Measurements from ENCODE around the gene TACR1. TPM values are rescaled to one million over a fixed set of nuclear protein-coding genes. Genes with fewer than 3 reads are reported as not detected.

The TACR1 gene
- total RNA-seq, 1 donor: not detected

DNA sequence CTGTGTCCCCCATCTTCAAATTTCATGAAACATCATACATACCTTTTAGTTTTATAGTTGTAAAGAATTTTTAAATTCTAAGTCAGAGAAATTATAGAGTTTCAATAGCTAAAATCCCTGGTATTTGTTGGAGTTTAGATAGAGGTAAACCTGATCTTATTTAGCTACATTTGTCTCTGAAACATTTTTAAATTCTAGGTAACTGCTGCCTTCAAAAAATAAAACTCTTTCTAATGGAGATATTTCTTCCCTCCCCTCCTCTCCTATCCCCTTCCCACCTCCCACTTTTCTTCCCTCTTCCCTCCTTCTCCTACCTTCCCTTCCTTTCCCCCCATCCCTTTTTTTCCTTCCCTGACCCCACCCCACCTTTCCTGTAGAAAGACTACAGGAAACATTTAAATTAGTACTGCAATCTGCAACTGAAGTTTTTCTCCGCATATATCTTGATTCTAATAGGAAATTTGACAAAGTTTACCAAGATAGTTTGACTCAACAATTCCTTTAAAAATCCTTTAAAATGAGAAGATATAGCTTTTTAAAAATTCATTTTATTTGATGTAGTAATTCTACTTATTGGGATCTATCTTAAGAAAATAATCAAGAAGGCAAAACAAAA is 4.1 kb downstream of the TACR1 start:
- TF ChIP-seq, protein P1, sequence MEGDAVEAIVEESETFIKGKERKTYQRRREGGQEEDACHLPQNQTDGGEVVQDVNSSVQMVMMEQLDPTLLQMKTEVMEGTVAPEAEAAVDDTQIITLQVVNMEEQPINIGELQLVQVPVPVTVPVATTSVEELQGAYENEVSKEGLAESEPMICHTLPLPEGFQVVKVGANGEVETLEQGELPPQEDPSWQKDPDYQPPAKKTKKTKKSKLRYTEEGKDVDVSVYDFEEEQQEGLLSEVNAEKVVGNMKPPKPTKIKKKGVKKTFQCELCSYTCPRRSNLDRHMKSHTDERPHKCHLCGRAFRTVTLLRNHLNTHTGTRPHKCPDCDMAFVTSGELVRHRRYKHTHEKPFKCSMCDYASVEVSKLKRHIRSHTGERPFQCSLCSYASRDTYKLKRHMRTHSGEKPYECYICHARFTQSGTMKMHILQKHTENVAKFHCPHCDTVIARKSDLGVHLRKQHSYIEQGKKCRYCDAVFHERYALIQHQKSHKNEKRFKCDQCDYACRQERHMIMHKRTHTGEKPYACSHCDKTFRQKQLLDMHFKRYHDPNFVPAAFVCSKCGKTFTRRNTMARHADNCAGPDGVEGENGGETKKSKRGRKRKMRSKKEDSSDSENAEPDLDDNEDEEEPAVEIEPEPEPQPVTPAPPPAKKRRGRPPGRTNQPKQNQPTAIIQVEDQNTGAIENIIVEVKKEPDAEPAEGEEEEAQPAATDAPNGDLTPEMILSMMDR (IDR thresholded peaks at IDR 0.05; ENCODE audit: insufficient read depth, low read depth, low read length): no peak
- H3K4me3 ChIP-seq (ENCODE audit: low read depth, low read length): no peak overlapping the region
- DNase-seq (ENCODE audit: low read depth): no peak

DNA sequence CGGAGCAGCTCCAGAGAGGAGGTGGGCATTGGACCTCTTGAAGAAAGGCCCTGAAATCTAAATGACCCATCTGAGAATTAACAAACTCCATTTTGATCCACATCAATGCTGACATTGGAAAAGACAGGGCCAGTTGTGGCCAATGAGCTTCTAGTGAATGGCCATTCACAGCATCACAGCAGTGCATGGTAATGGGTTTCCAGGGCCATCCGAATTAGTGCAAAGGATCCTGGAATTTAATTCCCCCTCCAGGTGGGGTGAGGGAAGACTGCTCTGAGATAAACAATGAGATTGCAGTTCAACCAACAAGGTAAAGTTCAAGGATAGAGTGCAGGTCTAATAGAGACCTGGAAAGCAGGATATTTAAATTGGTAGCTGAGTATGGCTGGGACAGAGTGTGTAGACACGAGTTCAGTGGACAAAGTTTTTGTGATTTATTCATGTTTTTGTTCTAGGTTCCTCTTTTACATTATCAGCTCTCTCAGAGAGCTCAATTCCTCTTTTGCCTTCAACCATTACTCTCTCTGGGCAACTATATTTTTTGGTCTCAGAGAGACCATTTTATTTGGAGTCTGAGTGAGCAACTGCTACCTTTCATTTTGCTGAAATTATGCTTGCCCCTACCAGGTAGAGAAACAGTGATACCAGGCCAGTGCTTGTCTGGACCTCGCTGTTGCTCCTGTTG is 5.0 kb downstream of the TACR1 start:
- TF ChIP-seq, protein P1 (IDR thresholded peaks at IDR 0.05; ENCODE audit: insufficient read depth, low read depth, low read length): no peak
- H3K4me3 ChIP-seq (ENCODE audit: low read depth, low read length): no peak overlapping the region
- no peak for DNase-seq (ENCODE audit: low read depth)

DNA sequence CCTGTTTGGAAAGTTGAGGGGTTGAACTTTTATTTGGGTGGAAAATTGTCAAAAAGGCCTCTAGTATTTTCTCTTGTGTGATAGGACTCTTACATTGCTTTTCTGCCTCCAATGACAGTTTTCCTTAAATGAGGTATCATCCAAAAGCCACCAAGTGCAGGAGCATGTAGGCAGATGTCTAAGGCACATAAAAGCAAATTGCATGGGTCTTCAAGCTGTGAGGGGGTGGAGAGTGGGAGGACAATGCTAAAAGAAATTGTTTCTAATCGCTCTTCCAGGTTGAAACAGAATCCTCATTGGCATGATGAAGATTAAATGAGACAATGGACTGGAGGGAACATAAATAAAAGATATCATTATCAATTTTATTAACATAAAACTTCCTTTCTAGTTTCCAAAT is 6.8 kb downstream of the TACR1 start:
- H3K4me3 ChIP-seq (ENCODE audit: low read depth, low read length): no peak overlapping the region
- TF ChIP-seq, protein P1 (IDR thresholded peaks at IDR 0.05; ENCODE audit: insufficient read depth, low read depth, low read length): no peak
- no peak for DNase-seq (ENCODE audit: low read depth)

DNA sequence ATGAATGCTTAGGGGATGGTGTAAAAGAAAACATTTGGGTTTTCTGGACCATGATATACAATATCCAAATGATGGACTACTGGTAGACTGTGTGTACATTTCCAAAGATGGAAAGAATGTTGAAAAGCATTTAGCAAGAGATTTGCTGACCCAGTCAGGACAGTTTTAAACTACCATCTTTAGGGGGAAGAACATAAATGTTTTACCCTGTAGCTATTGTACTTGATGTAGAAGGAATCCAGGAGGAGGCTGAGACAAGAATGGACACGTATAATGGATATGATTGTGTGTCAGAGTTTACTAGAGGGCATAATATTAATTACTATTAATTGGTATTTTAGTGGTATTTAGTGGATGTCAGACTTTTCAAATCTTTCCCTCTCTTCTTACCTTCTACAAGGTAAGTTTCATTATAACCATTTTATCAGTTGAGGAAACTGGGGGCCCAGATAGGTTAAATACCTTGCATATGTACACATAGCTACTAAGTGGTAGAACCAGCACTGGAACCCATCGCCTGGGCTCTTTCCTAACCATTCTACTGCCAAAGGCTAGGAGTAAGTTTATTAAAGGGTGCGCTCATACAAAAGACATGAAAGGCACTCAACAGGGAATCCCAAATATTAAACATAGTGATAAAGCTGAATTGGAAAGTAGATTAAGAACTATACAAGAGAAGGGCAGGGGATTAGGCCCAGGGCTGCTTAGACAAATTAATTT is 8.9 kb downstream of the TACR1 start:
- TF ChIP-seq, protein P1 (IDR thresholded peaks at IDR 0.05; ENCODE audit: insufficient read depth, low read depth, low read length): no peak
- no peak for DNase-seq (ENCODE audit: low read depth)
- no peak overlapping the region for H3K4me3 ChIP-seq (ENCODE audit: low read depth, low read length)

DNA sequence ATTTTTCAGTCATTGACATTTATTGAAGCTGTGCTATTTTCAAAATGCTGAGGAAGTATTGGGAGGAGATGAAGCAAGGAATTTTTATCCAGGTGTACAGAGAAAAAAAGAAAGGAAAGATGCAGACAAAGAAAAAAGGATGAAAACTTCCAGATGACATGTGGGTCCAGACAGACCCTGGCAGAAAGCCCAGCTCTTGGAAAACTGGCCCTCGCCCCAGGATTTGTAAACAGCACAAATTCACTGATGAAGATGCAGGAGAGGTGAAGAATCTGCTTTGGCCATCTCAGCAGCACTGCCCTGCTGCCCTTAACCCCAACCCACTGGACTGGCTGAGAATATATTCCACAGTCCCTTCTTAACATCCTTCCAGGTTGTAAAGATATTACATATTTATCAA is 12.5 kb downstream of the TACR1 start:
- TF ChIP-seq, protein P1 (IDR thresholded peaks at IDR 0.05; ENCODE audit: insufficient read depth, low read depth, low read length): no peak
- H3K4me3 ChIP-seq (ENCODE audit: low read depth, low read length): no peak overlapping the region
- DNase-seq (ENCODE audit: low read depth): peak; percentile 11

DNA sequence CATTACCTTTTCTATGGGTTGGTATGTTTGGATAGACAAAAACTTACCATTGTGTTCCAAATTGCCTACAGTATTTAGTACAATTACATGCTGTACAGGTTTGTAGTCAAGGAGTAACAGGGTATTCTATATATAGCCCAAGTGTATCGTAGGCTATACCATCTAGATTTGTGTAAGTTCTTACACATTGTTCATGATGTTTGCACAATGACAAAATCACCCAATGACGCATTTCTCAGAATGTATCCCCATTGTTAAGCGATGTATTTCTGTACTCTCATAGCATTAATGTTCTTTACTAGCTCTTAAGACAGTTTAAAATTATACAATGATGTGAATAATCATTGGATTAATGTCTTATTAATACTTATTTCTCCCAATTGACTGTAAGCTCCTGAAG is 16.7 kb downstream of the TACR1 start:
- no peak for DNase-seq (ENCODE audit: low read depth)
- H3K4me3 ChIP-seq (ENCODE audit: low read depth, low read length): no peak overlapping the region
- TF ChIP-seq, protein P1 (IDR thresholded peaks at IDR 0.05; ENCODE audit: insufficient read depth, low read depth, low read length): no peak
